C4-2B (cell line): ENCODE results near the gene SLC25A25.

Experiments
- CTCF ChIP-seq: fragments of 450-650 bp; conservative IDR thresholded peaks from 2 replicates; pipeline ENCODE4 v1.5.1; 2017; ENCODE audit warnings: mild to moderate bottlenecking
- ZFX ChIP-seq: fragments of 450-650 bp; IDR thresholded peaks from 2 replicates; pipeline ENCODE4 v1.6.1; 2017

GRCh38 chr9:128073253-128073886 is 5.3 kb downstream of the SLC25A25 start:
- TF ChIP-seq CTCF (no peak), ZFX (no peak)
